SH-SY5Y (cell line): ENCODE measurements around the gene ZNF544.

Experiments
- GATA2 ChIP-seq: IDR thresholded peaks from 2 replicates; pipeline ENCODE4 v1.6.1; 2011; ENCODE audit warnings: mild to moderate bottlenecking, low read depth, low read length
- GATA3 ChIP-seq: IDR thresholded peaks from 2 replicates; pipeline ENCODE4 v1.6.1; 2011; ENCODE audit warnings: low read depth, mild to moderate bottlenecking, low read length, moderate library complexity

GRCh38 chr19:58311345-58311865 lies 82.7 kb downstream of the ZNF544 start:
- TF ChIP-seq GATA3, result no peak
- TF ChIP-seq GATA2, result no peak
